Neural progenitor cell (in vitro differentiated cells): Measurements from ENCODE around the gene MYCBP2. TPM values are rescaled to one million over a fixed set of nuclear protein-coding genes. Genes with fewer than 3 reads are reported as not detected.

Experiments
- DNase-seq: peaks from one replicate; pipeline ENCODE4 v3.0.0-alpha.2; 2016; ENCODE audit warnings: low spot score
- H2AFZ ChIP-seq: fragments of 200-600 bp; sonication (generic); replicated peaks from 2 replicates; pipeline ENCODE4 v1.6.1; 2016; ENCODE audit warnings: antibody characterized with exemption
- H3F3A ChIP-seq: fragments of 200-600 bp; sonication (generic); 2 replicates; pipeline ENCODE4 v1.6.1; 2016; ENCODE audit warnings: antibody characterized with exemption, low read depth
- H3K27ac ChIP-seq: fragments of 200-600 bp; sonication (generic); 2 replicates; pipeline ENCODE4 v1.5.1; 2016; ENCODE audit warnings: mild to moderate bottlenecking
- H3K27me3 ChIP-seq: fragments of 200-600 bp; sonication (generic); 2 replicates; pipeline ENCODE4 v1.6.1; 2016; ENCODE audit warnings: mild to moderate bottlenecking, moderate library complexity
- H3K36me3 ChIP-seq: fragments of 200-600 bp; sonication (generic); 2 replicates; pipeline ENCODE4 v1.5.1; 2016
- H3K4me1 ChIP-seq: fragments of 200-600 bp; sonication (generic); 2 replicates; pipeline ENCODE4 v1.6.1; 2016; ENCODE audit warnings: mixed run types
- H3K4me2 ChIP-seq: fragments of 200-600 bp; sonication (generic); 2 replicates; pipeline ENCODE4 v1.6.1; 2016
- H3K4me3 ChIP-seq: fragments of 200-600 bp; sonication (generic); 2 replicates; pipeline ENCODE4 v1.5.1; 2016
- H3K79me2 ChIP-seq: fragments of 200-600 bp; sonication (generic); 2 replicates; pipeline ENCODE4 v1.6.1; 2016; ENCODE audit warnings: low read depth
- H3K9ac ChIP-seq: fragments of 200-600 bp; sonication (generic); 2 replicates; pipeline ENCODE4 v1.6.1; 2016
- H3K9me3 ChIP-seq: fragments of 200-600 bp; sonication (generic); 2 replicates; pipeline ENCODE4 v1.5.1; 2016; ENCODE audit warnings: low read depth
- H4K20me1 ChIP-seq: fragments of 200-600 bp; sonication (generic); 2 replicates; pipeline ENCODE4 v1.6.1; 2016; ENCODE audit warnings: low read depth
- H3K27ac Mint-ChIP-seq: 3 replicates; pipeline ENCODE4 v1.8.0; 2021; ENCODE audit warnings: mixed read lengths
- H3K27me3 Mint-ChIP-seq: 2 replicates; pipeline ENCODE4 v1.8.0; 2022; ENCODE audit warnings: low read depth, mild to moderate bottlenecking, inconsistent platforms, moderate library complexity, mixed read lengths; ENCODE audit not compliant: insufficient read depth
- H3K36me3 Mint-ChIP-seq: 3 replicates; pipeline ENCODE4 v1.8.0; 2021; ENCODE audit warnings: mixed read lengths
- H3K4me1 Mint-ChIP-seq: 3 replicates; pipeline ENCODE4 v1.8.0; 2021; ENCODE audit warnings: mixed read lengths
- H3K4me3 Mint-ChIP-seq: 3 replicates; pipeline ENCODE4 v1.8.0; 2021; ENCODE audit warnings: mild to moderate bottlenecking, moderate library complexity, mixed read lengths
- H3K9me3 Mint-ChIP-seq: 3 replicates; pipeline ENCODE4 v1.8.0; 2020; ENCODE audit warnings: mixed read lengths
- EZH2 ChIP-seq: fragments of 200-600 bp; sonication (generic); IDR thresholded peaks from 2 replicates; pipeline ENCODE4 v1.6.1; 2017; ENCODE audit warnings: antibody characterized with exemption, mild to moderate bottlenecking, moderate library complexity
- EZH2phosphoT487 ChIP-seq: fragments of 200-600 bp; sonication (generic); IDR thresholded peaks from 2 replicates; pipeline ENCODE4 v1.6.1; 2017; ENCODE audit warnings: antibody characterized with exemption
- total RNA-seq: library from RNA; depleted of rRNA; stranded (reverse); fragments of >200 nt; gene quantifications from 2 replicates; pipeline ENCODE4 v1.2.3, GENCODE V29; 2015; ENCODE audit warnings: low replicate concordance
- TF ChIP-seq, protein P1 (sequence below): fragments of 200-600 bp; sonication (generic); IDR thresholded peaks from 2 replicates; pipeline ENCODE4 v1.5.1; 2017; ENCODE audit warnings: antibody characterized with exemption, mild to moderate bottlenecking

The MYCBP2 gene
- total RNA-seq, 1 donor from 2014 or later, result 37.8 TPM

DNA sequence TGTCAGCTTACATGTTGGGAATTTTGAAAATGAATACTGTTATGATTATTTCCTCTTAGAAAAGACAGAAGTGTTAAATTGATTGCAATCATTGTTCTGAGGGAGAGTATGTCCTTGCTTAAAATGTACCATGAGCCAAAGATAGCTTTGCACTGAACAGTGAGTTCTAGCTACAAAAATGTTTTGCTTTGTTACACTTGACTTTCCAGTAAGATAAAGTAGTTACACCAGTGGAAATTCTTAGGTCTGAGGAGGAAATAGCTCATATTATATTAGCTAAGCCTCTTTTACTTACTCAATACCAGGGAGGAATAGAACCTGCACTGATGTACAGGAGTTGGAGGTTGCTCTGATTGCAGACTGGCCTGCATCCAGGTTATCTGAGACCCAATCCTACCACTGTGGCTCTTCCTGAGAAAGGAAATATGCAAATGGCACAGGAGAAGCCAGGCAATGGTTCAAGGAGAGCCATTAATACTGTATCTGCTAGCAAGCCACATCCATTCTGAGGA lies 246.9 kb downstream of the MYCBP2 start:
- no peaks in the 10 kb centered on the region for H3K36me3 ChIP-seq
- H3K9ac ChIP-seq, result no peak overlapping the region
- Mint-ChIP-seq H3K27me3 (no peaks in the 10 kb centered on the region), H3K27ac (no peak overlapping the region), H3K36me3 (peaks cover 14% of the 10 kb centered on the region), H3K4me3 (no peak overlapping the region), H3K4me1 (no peaks in the 10 kb centered on the region), H3K9me3 (no peaks in the 10 kb centered on the region)
- no peaks in the 10 kb centered on the region for H3K4me1 ChIP-seq
- TF ChIP-seq EZH2, result no peak
- TF ChIP-seq, protein P1, sequence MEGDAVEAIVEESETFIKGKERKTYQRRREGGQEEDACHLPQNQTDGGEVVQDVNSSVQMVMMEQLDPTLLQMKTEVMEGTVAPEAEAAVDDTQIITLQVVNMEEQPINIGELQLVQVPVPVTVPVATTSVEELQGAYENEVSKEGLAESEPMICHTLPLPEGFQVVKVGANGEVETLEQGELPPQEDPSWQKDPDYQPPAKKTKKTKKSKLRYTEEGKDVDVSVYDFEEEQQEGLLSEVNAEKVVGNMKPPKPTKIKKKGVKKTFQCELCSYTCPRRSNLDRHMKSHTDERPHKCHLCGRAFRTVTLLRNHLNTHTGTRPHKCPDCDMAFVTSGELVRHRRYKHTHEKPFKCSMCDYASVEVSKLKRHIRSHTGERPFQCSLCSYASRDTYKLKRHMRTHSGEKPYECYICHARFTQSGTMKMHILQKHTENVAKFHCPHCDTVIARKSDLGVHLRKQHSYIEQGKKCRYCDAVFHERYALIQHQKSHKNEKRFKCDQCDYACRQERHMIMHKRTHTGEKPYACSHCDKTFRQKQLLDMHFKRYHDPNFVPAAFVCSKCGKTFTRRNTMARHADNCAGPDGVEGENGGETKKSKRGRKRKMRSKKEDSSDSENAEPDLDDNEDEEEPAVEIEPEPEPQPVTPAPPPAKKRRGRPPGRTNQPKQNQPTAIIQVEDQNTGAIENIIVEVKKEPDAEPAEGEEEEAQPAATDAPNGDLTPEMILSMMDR, result no peak
- TF ChIP-seq EZH2phosphoT487, result no peak
- no peaks in the 10 kb centered on the region for H3K9me3 ChIP-seq
- no peak overlapping the region for H3K27ac ChIP-seq
- no peaks in the 10 kb centered on the region for H3F3A ChIP-seq
- no peaks in the 10 kb centered on the region for H3K79me2 ChIP-seq
- no peak for DNase-seq
- no peak overlapping the region for H2AFZ ChIP-seq
- no peaks in the 10 kb centered on the region for H4K20me1 ChIP-seq
- H3K27me3 ChIP-seq, result no peaks in the 10 kb centered on the region
- H3K4me3 ChIP-seq, result no peak overlapping the region
- no peak overlapping the region for H3K4me2 ChIP-seq

DNA sequence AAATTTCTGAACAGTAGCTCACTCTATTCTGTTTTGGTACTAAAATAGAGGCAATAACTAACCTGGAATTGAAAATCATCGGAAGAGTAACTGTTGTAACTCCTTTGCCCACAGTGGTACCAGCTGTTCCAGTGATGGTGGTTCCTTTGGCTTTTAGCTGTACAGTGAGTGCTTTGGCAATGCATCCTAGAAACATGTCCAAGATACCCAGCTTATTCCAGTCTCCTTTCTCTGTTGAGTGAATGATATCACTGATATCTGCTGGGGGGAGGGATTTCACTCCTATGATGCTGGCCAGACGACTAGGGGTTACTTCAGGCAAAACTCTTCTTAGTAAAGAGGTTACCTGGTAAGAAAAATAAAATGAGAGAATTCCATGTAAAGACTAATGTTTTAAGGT lies 259.4 kb downstream of the MYCBP2 start:
- Histone ChIP-seq H3K9ac (no peak overlapping the region), H3K27me3 (no peaks in the 10 kb centered on the region), H3K36me3 (no peaks in the 10 kb centered on the region), H3K79me2 (no peaks in the 10 kb centered on the region), H3K4me2 (no peak overlapping the region), H3K4me1 (no peaks in the 10 kb centered on the region), H4K20me1 (no peaks in the 10 kb centered on the region), H3K27ac (no peak overlapping the region), H2AFZ (no peak overlapping the region), H3K4me3 (no peak overlapping the region), H3K9me3 (no peaks in the 10 kb centered on the region), H3F3A (no peaks in the 10 kb centered on the region)
- Mint-ChIP-seq H3K27ac (no peak overlapping the region), H3K36me3 (peaks cover 15% of the 10 kb centered on the region), H3K9me3 (no peaks in the 10 kb centered on the region), H3K4me3 (no peak overlapping the region), H3K4me1 (no peaks in the 10 kb centered on the region), H3K27me3 (no peaks in the 10 kb centered on the region)
- no peak for DNase-seq
- TF ChIP-seq, protein P1, result no peak
- TF ChIP-seq EZH2, result no peak
- no peak for TF ChIP-seq EZH2phosphoT487

GRCh38 chr13:77065461-77066147 lies 261.3 kb downstream of the MYCBP2 start:
- Histone ChIP-seq H3K27ac (no peak overlapping the region), H2AFZ (no peak overlapping the region), H3K4me1 (no peaks in the 10 kb centered on the region), H3K36me3 (peaks cover 6% of the 10 kb centered on the region), H3K9ac (no peak overlapping the region), H3K9me3 (no peaks in the 10 kb centered on the region), H3K4me3 (no peak overlapping the region), H3K4me2 (no peak overlapping the region), H4K20me1 (no peaks in the 10 kb centered on the region), H3F3A (no peaks in the 10 kb centered on the region), H3K79me2 (no peaks in the 10 kb centered on the region), H3K27me3 (no peaks in the 10 kb centered on the region)
- H3K27ac Mint-ChIP-seq, result no peak overlapping the region
- TF ChIP-seq, protein P1, result no peak
- TF ChIP-seq EZH2, result no peak
- no peak for TF ChIP-seq EZH2phosphoT487
- peaks cover 14% of the 10 kb centered on the region for H3K36me3 Mint-ChIP-seq
- H3K4me1 Mint-ChIP-seq, result no peaks in the 10 kb centered on the region
- no peaks in the 10 kb centered on the region for H3K27me3 Mint-ChIP-seq
- H3K4me3 Mint-ChIP-seq, result no peak overlapping the region
- no peaks in the 10 kb centered on the region for H3K9me3 Mint-ChIP-seq
- no peak for DNase-seq
